Bronchial epithelial cell (primary cell): ENCODE measurements around the gene PARP14. TPM values are rescaled to one million over a fixed set of nuclear protein-coding genes. Genes with fewer than 3 reads are reported as not detected.

Experiments used
- DNase-seq: peaks from one replicate; pipeline ENCODE4 v3.0.0-alpha.2; 2010; ENCODE audit warnings: low read depth
- FAIRE-seq: peaks from 2 replicates; lab custom pipeline; 2011; peaks lifted over from hg19 to GRCh38; lab: Jason Lieb, UNC
- H3K27me3 ChIP-seq: 2 replicates; pipeline ENCODE4 v1.5.1; 2011; ENCODE audit warnings: low read length; ENCODE audit not compliant: control insufficient read depth, insufficient read depth
- H3K36me3 ChIP-seq: 2 replicates; pipeline ENCODE4 v1.5.1; 2011; ENCODE audit warnings: low read length; ENCODE audit not compliant: control insufficient read depth, insufficient read depth
- H3K4me3 ChIP-seq: 2 replicates; pipeline ENCODE4 v1.5.1; 2011; ENCODE audit warnings: mild to moderate bottlenecking, low read depth, low read length, control low read depth
- CTCF ChIP-seq: IDR thresholded peaks from 2 replicates; pipeline ENCODE4 v1.5.1; 2011; ENCODE audit warnings: mild to moderate bottlenecking, moderate library complexity, low read length, control low read depth, inconsistent platforms; ENCODE audit not compliant: insufficient read depth, severe bottlenecking
- total RNA-seq: library from RNA; depleted of rRNA; stranded (reverse); fragments of >200 nt; gene quantifications from 2 replicates; pipeline ENCODE4 v1.2.1, GENCODE V29; 2014

The PARP14 gene
- total RNA-seq, 1 donor from 2014 or later, result 13.2 TPM

DNA sequence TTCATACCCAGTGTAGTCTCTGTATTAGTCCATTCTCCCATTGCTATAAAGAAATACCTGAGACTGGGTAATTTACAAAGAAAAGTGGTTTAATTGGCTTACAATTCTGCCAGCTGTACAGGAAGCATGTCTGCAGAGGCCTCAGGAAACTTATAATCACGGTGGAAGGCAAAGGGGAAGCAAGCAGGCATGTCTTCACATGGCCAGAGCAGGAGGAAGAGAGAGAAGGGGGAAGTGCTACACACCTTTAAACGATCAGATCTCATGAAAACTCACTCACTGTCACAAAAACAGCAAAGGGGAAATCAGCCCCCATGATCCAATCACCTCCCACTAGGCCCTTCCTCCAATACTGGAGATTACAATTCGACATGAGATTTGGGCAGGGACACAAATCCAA is 6.3 kb upstream of the PARP14 start:
- FAIRE-seq (no peak), DNase-seq (no peak)
- no peak for TF ChIP-seq CTCF
- no peaks in the 10 kb centered on the region for H3K27me3 ChIP-seq
- no peak overlapping the region for H3K4me3 ChIP-seq
- H3K36me3 ChIP-seq, result no peaks in the 10 kb centered on the region

DNA sequence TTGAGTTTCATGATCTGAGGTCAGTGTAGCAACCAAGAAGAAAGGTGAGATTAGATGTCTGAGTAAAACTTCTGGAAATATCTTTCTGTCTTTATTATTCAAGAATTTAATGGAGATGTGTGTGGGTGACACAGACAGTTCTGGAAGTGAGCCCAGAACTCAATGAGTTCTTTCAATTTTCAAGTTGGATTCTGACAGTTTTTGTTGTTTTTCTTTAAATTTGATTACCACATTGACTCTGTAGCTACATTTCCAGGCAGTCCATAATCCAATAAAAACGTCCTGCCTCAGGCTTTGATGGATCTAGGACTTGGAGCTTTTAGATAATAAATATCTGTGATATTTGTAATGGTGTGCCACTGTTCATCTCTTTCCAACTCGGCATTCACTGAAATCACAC is 3.9 kb upstream of the PARP14 start:
- no peaks in the 10 kb centered on the region for H3K36me3 ChIP-seq
- no peak overlapping the region for H3K4me3 ChIP-seq
- DNase-seq, result no peak
- no peaks in the 10 kb centered on the region for H3K27me3 ChIP-seq
- TF ChIP-seq CTCF, result no peak
- FAIRE-seq, result no peak

GRCh38 chr3:122677216-122677615 is 3.4 kb upstream of the PARP14 start:
- no peak for FAIRE-seq
- H3K36me3 ChIP-seq, result no peaks in the 10 kb centered on the region

GRCh38 chr3:122678506-122678905 is 2.1 kb upstream of the PARP14 start:
- FAIRE-seq (no peak), DNase-seq (no peak)
- no peak for TF ChIP-seq CTCF
- no peaks in the 10 kb centered on the region for H3K36me3 ChIP-seq
- H3K4me3 ChIP-seq, result no peak overlapping the region
- no peaks in the 10 kb centered on the region for H3K27me3 ChIP-seq

More at GRCh38 chr3:122677216-122677615, 3.4 kb upstream of the PARP14 start:
- Histone ChIP-seq H3K27me3 (no peaks in the 10 kb centered on the region), H3K4me3 (no peak overlapping the region)
- DNase-seq, result peak; percentile 51
- TF ChIP-seq CTCF, result no peak

GRCh38 chr3:122679085-122679881 is 1.4 kb upstream of the PARP14 start:
- TF ChIP-seq CTCF, result peak; percentile 85
- Histone ChIP-seq H3K4me3 (peak overlapping the region; percentile 7), H3K27me3 (no peaks in the 10 kb centered on the region), H3K36me3 (no peaks in the 10 kb centered on the region)
- peak; percentile 67 for DNase-seq
- FAIRE-seq, result no peak
